Thyroid gland (tissue), 4 donors: ENCODE results near the gene FAM193A. TPM values are rescaled to one million over a fixed set of nuclear protein-coding genes. Genes with fewer than 3 reads are reported as not detected.
"Not testable (repeated sequence)": the region's sequence is repeated elsewhere in the genome, so short reads cannot be mapped to it uniquely, and the experiment has no call there.

Source experiments
- DNase-seq, 2 donors: peaks; one replicate each; pipeline ENCODE4 v3.0.0-alpha.2; 2019
- H3K27ac ChIP-seq, 3 donors: fragments of 200-600 bp; sonication (generic); 1 replicate in 2 of 3; 2 replicates in 1 of 3; pipeline ENCODE4 v1.5.1; 2016 to 2019; ENCODE audit warnings: mild to moderate bottlenecking in 1 of 3, moderate library complexity in 1 of 3
- H3K27me3 ChIP-seq: fragments of 200-600 bp; sonication (generic); one replicate; pipeline ENCODE4 v1.5.1; 2019
- H3K36me3 ChIP-seq, 2 donors: fragments of 200-600 bp; sonication (generic); one replicate each; pipeline ENCODE4 v1.5.1; 2016 to 2019
- H3K4me1 ChIP-seq, 2 donors: fragments of 200-600 bp; sonication (generic); one replicate each; pipeline ENCODE4 v1.5.1; 2017 to 2019
- H3K4me3 ChIP-seq, 3 donors: fragments of 200-600 bp; sonication (generic); replicated peaks in 1 of 3; 1 replicate in 2 of 3; 2 replicates in 1 of 3; pipeline ENCODE4 v1.5.1; 2016; ENCODE audit warnings: mild to moderate bottlenecking in 1 of 3
- H3K9me3 ChIP-seq: fragments of 200-600 bp; sonication (generic); one replicate; pipeline ENCODE4 v1.5.1; 2017
- CTCF ChIP-seq, 6 experiments: fragments of 200-600 bp in 3 of 6; fragments of 450-650 bp in 3 of 6; sonication (generic) in 3 of 6; IDR thresholded peaks; one replicate each; pipeline ENCODE4 v1.5.1; 2016 to 2019; ENCODE audit warnings: antibody characterized with exemption in 6 of 6, mild to moderate bottlenecking in 2 of 6, inconsistent platforms in 1 of 6, moderate library complexity in 1 of 6
- POLR2A ChIP-seq, 2 donors: fragments of 450-650 bp; IDR thresholded peaks; one replicate each; pipeline ENCODE4 v1.6.1; 2017; ENCODE audit warnings: antibody characterized with exemption in 2 of 2, mild to moderate bottlenecking in 2 of 2, moderate library complexity in 1 of 2
- WGBS, 2 donors: methylation state at CpG; one replicate each; pipeline ENCODE4 v1.1.5; 2017; 5-methylcytosine and 5-hydroxymethylcytosine counted together
- intact Hi-C: fragments of 100-400 bp; cut with DNase I; formaldehyde crosslinking; loops from one replicate; pipeline ENCODE4 v1.15.1; 2023
- total RNA-seq, 4 donors: library from RNA; depleted of rRNA; stranded (reverse); fragments of >200 nt; gene quantifications; one replicate each; pipeline ENCODE4 v1.2.3, GENCODE V29; 2016

FAM193A gene
- total RNA-seq, 4 donors from 2014 or later = 22.4 to 36.7 (median 30.3) TPM

GRCh38 chr4:2546286-2546823 lies 9.9 kb downstream of the FAM193A start:
- H3K4me1 ChIP-seq = peaks cover 0 to 3% of the 10 kb centered on the region in 2 donors
- intact Hi-C loops = no loop called here
- TF ChIP-seq CTCF (IDR thresholded peaks at IDR 0.05) (no peak), POLR2A (IDR thresholded peaks at IDR 0.05) (no peak)

GRCh38 chr4:2546961-2547691 lies 10.7 kb downstream of the FAM193A start:
- H3K27me3 ChIP-seq, H3K27ac ChIP-seq, H3K9me3 ChIP-seq, H3K4me1 ChIP-seq, H3K4me3 ChIP-seq, DNase-seq, intact Hi-C loops, H3K36me3 ChIP-seq: not testable (repeated sequence)
- 94 to 97% methylated on average over 16 of the region's 16 CpGs for WGBS, 2 donors

More at GRCh38 chr4:2546286-2546823, 9.9 kb downstream of the FAM193A start:
- DNase-seq = no peak
- Histone ChIP-seq H3K27ac (no peak overlapping the region), H3K4me3 (no peak overlapping the region), H3K9me3 (no peaks in the 10 kb centered on the region), H3K36me3 (no peaks in the 10 kb centered on the region), H3K27me3 (no peaks in the 10 kb centered on the region)

GRCh38 chr4:2551118-2551517 lies 14.7 kb downstream of the FAM193A start:
- Histone ChIP-seq H3K9me3 (no peaks in the 10 kb centered on the region), H3K4me1 (peaks cover 0 to 3% of the 10 kb centered on the region in 2 donors), H3K36me3 (no peaks in the 10 kb centered on the region), H3K4me3 (no peak overlapping the region), H3K27me3 (no peaks in the 10 kb centered on the region), H3K27ac (no peak overlapping the region)
- intact Hi-C loops = no loop called here
- TF ChIP-seq POLR2A (IDR thresholded peaks at IDR 0.05) (no peak), CTCF (IDR thresholded peaks at IDR 0.05) (no peak)
- DNase-seq = no peak

- no peaks in the 10 kb centered on the region for H3K27me3 ChIP-seq
- no peak for DNase-seq
Measured at GRCh38 chr4:2552806-2553205, 16.4 kb downstream of the FAM193A start.

GRCh38 chr4:2558301-2558700 lies 21.9 kb downstream of the FAM193A start:
- peak in 1 of 2 donors; percentile 41 for DNase-seq
- intact Hi-C loops = no loop called here
- no peak overlapping the region for H3K4me3 ChIP-seq
- 59 to 61% methylated on average over 6 of the region's 6 CpGs for WGBS, 2 donors
- H3K4me1 ChIP-seq = peaks cover 0 to 15% of the 10 kb centered on the region in 2 donors
- H3K27ac ChIP-seq = no peak overlapping the region
- TF ChIP-seq CTCF (IDR thresholded peaks at IDR 0.05) (no peak), POLR2A (IDR thresholded peaks at IDR 0.05) (no peak)
- H3K27me3 ChIP-seq = no peaks in the 10 kb centered on the region
- H3K9me3 ChIP-seq = no peaks in the 10 kb centered on the region
- H3K36me3 ChIP-seq = no peaks in the 10 kb centered on the region

More at GRCh38 chr4:2552806-2553205, 16.4 kb downstream of the FAM193A start:
- no peaks in the 10 kb centered on the region for H3K36me3 ChIP-seq
- H3K4me3 ChIP-seq = no peak overlapping the region
- intact Hi-C loops = no loop called here
- peaks cover 0 to 3% of the 10 kb centered on the region in 2 donors for H3K4me1 ChIP-seq
- 94 to 97% methylated on average over 11 of the region's 11 CpGs for WGBS, 2 donors
- H3K27ac ChIP-seq = no peak overlapping the region
- TF ChIP-seq POLR2A (IDR thresholded peaks at IDR 0.05) = no peak
- H3K9me3 ChIP-seq = no peaks in the 10 kb centered on the region

- intact Hi-C loops = no loop called here
- Histone ChIP-seq H3K9me3 (no peaks in the 10 kb centered on the region), H3K27me3 (no peaks in the 10 kb centered on the region), H3K36me3 (no peaks in the 10 kb centered on the region), H3K4me1 (peaks cover 0 to 15% of the 10 kb centered on the region in 2 donors), H3K4me3 (no peak overlapping the region), H3K27ac (no peak overlapping the region)
- WGBS, 2 donors = 97% methylated on average over 12 of the region's 12 CpGs
- DNase-seq = no peak
- TF ChIP-seq POLR2A (IDR thresholded peaks at IDR 0.05) = no peak
Measured at GRCh38 chr4:2560167-2560566, 23.7 kb downstream of the FAM193A start.
